Fibroblast of skin of abdomen (primary cell): ENCODE results near the gene ADAM12.

ENCODE experiments used
- DNase-seq: peaks from one replicate; pipeline ENCODE4 v3.0.0-alpha.2; 2013

ADAM12 gene

GRCh38 chr10:126209451-126209850 lies 178.8 kb downstream of the ADAM12 start:
- DNase-seq, result no peak

DNA sequence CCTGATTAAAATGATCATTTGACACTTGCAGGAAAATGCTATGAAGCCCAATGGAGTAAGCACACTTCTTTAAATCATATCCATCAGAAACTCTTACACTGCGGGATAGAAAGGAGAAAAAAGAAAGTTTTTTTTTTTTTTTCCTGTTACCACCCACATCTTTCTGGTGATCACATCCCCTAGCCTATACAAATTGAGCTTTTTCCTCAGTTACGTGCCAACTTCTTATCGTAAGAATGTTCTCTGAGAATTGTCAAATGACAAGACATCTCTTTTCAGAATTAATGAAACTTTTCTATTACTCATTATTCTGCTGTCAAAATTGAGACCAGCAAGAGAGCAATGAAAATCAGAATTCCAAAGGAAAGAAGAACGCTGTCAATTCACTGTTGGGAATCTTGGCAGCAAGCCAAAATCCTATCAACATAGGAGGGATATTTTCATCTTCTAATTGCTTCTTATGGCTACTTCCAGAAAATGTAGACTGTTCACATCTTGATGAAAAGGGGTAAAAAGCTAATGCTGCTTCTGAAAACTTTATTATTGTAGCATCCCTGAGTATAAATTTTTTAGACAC lies 179.5 kb downstream of the ADAM12 start:
- DNase-seq, result peak; percentile 56

- no peak for DNase-seq
These were observed 180.4 kb downstream of the ADAM12 start for GRCh38 chr10:126207851-126208250.

- peak; percentile 86 for DNase-seq
These were observed 180.9 kb downstream of the ADAM12 start for GRCh38 chr10:126207313-126207771.

DNA sequence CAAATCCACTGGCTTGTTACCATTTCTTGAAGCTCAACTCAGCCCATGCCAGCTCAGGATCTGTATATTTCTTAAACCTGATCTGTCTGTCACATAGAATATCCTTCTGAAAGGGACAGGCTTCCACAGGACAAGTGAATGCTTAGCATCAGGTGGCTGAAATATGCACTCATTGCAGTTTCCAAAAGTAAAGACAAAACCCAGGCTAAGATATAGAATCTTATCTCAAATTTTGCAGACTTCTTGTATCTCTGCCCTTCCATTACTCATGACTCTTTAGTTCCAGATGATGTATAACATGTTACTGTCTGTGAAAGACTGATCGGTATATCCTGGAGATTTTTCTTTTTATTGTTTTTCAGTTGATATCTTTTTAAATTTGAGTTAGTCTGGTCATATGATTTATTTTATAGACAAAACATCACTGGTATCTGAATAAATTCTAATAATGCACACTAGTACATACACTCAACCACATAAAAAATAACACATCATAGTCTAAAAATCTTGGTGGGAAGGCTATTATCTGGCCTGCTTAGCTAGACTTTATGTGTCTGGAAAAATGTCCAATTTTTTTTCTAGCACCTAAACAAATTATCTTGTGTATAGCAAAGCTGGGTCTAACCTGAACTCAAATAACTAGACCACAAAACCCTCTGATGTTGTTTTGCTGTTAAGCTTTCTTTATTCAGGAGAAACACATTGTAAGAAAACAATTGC lies 182.6 kb downstream of the ADAM12 start:
- DNase-seq, result peak; percentile 73

DNA sequence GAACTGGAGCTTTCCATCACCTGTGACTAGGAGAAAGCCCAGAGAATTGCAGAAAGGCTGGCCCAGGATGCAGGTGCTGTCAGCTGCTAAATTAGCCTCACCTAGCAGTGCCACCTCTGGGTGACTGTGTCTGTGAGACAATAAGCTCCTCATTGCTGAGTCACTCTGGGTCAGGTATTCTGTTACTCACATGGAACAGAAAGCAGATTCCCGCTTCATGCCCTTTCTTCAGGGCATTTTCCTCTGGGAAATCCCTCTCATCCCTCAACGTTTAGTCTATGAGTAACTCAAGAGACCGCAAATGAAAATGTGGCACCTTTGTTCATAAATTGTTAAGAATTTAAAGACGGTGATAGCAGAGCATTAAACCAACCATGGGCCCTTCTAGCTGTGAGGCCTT lies 184.0 kb downstream of the ADAM12 start:
- DNase-seq, result no peak

GRCh38 chr10:126203746-126204145 lies 184.5 kb downstream of the ADAM12 start:
- DNase-seq, result no peak

- no peak for DNase-seq
These were observed 186.7 kb downstream of the ADAM12 start for GRCh38 chr10:126201603-126202002.

GRCh38 chr10:126199221-126199998 lies 188.9 kb downstream of the ADAM12 start:
- DNase-seq, result peak; percentile 94

GRCh38 chr10:126198681-126199080 lies 189.6 kb downstream of the ADAM12 start:
- no peak for DNase-seq

GRCh38 chr10:126197036-126197543 lies 191.2 kb downstream of the ADAM12 start:
- no peak for DNase-seq

DNA sequence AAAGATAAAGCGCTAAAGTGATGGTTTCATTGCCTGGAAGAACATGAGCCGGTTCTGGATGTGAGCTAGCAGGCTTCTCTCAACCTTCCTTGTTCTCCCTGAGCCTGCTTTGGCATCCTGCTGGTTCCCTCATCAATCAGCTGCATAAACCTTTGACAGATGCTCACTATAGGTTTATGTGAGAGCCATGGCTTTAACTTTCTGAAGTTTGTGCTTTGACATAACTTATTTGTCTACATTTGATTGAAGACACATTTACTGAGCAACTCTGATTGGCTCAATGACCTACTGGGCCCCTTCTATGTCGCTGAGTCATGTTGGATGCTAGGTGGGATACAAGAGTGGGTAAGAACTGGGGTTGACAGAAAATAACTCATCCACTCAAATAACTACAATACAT lies 192.0 kb downstream of the ADAM12 start:
- peak; percentile 63 for DNase-seq

DNA sequence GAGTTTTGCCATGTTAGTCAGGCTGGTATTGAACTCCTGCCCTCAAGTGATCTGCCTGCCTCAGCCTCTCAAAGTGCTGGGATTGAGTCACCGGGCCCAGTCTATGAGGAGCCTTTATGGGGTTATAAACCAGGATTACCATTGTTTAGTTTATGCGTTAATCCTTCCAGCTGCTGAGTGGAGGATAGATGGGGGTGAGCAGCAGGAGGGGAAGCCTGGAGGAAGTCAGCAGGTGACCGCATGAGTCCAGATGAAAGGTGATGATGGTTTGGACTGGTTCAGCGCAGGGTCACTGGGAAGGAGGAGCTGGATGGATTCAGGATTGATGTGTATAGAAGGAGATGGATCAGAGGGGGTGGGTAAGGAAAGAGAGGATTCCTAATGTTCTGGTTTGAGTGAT lies 197.1 kb downstream of the ADAM12 start:
- no peak for DNase-seq

DNA sequence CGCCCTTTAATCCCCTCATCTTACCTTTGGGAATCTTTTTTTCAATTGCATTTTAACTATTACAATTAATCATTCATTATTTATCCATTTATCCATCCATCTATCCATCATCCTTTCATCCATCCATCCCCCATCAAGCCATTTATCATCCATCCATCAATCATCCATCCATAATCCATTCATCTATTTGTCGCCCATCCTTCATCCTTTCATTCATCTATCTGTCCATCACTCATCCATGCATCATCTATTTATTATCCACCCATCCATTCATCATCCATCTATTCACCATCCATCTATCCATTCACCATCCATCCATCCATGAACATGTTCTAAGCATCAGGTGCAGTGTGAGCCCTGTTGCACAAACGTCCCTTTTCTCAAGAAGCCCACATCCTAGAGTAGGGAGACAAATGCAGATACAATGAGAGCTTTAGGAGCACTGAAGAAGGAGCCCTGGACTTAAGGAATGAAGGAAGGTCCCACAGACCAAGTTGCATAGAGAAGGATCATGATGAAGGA lies 199.5 kb downstream of the ADAM12 start:
- DNase-seq, result no peak

DNA sequence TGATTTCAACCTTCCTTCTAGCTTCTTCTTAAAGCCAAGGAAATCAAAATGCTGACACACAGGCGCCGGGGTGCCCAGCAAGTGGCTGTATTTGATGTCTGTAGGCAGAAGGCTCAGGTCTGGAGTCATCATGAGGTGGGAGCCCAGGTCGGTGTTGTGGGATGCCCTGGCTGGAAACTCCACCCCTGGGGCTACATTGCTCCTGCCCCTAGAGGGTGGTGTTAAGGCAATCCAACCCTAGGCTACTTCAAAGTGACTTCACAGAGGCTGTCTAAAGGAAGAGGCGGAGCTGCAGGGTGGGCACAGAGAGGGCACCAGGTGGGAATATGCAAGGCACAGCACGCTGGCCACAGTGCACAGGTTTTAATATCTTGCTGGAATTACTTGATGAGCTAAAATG lies 200.9 kb downstream of the ADAM12 start:
- DNase-seq, result no peak

- no peak for DNase-seq
These were observed 201.5 kb downstream of the ADAM12 start for GRCh38 chr10:126186766-126187165.

GRCh38 chr10:126185676-126186447 lies 202.4 kb downstream of the ADAM12 start:
- DNase-seq, result no peak

DNA sequence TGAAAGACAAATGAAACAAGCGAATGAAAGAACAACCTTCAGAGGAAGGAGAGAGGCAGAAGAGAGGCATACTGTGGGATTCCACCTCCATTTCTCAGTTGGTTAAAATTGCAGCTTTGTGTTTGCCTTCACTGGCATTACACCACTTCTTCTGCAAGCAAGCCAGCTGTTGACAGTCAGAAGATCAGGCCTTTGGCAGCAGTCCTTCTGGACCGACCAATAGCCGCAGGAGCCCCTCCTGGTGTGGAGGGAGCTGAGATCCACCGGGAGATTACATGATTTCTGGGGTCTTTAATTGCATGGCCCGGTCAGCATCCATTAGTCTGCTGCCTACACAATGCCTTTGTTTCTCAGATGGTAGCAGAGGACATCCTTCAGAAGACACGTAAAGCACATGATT lies 206.7 kb downstream of the ADAM12 start:
- no peak for DNase-seq

DNA sequence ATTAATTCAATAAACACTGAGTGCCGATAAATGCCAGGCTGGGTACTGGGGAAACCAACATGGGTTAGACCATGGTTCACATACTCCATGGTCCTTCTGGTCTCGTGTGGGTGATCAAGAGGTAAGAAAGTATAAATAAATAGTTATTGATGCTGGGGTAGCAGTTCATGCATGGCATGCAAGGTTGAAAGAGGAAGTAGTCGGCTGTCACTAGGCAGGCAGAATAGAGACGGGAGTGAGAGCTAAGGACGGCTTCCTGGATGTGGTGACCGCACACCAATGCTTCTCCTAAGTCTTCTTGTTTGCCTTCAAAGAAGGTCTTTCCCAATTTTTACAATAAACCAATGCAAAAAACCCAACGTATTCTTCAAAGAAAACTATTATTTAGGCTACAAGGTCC lies 208.6 kb downstream of the ADAM12 start:
- DNase-seq, result no peak

DNA sequence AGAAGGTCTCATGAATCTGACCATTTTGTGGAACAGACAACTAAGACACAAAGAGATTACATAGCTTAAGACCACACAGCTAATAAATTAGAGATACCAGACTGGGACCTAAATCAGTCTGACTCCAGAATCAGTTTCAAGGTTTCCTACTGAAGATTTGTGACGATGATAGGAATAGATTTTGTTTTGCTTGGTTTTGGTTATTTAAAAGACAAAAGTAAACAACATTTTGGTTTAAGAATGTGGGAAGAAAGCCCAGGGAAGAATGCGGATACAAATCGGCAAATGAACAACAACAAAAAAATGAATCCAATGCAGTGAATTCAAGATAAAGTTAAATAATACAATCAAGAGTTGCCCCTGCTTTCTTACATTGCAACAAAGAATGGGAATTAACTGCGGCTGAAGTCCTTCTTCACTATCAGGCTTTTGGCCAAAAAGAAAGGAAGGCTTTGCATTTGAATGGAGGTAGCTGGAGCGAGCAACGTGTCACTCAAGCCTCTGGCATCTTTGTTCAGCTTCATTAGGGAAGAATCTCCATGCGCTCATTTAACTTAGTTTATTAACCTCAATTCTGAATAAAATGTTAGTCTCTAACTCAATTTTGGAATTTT lies 210.8 kb downstream of the ADAM12 start:
- DNase-seq, result no peak

- no peak for DNase-seq
These were observed 212.5 kb downstream of the ADAM12 start for GRCh38 chr10:126175641-126176262.
